GM19238 (cell line): ENCODE measurements around the gene MATN4.
A peak's percentile ranks its signal among the peaks of the same experiment; 100 is the strongest.

Experiments used
- DNase-seq: peaks from one replicate; pipeline ENCODE4 v3.0.0; 2011; ENCODE audit warnings: low spot score; ENCODE audit not compliant: insufficient read length

The MATN4 gene

GRCh38 chr20:45341939-45342854 is 34.1 kb upstream of the MATN4 start:
- DNase-seq: no peak

DNA sequence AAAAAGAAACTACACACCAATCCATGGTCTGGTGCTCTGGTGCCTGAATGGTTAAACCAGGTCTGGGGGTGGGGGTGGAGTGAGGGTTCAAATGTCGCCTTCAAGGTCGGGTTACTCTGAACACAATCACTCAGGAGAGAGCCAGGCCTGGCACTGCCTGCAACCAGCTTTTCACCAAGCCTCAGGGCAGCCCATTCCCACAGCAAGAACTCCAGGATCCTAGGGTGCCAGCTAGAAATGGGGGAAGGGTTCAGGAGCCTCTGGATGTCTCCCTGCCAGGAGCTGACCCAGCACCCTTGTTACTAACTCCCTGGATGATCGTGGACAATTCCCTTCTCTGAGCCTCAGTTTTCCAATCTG is 33.5 kb upstream of the MATN4 start:
- DNase-seq: no peak

- DNase-seq: no peak
Measured at GRCh38 chr20:45340951-45341350, 32.9 kb upstream of the MATN4 start.

DNA sequence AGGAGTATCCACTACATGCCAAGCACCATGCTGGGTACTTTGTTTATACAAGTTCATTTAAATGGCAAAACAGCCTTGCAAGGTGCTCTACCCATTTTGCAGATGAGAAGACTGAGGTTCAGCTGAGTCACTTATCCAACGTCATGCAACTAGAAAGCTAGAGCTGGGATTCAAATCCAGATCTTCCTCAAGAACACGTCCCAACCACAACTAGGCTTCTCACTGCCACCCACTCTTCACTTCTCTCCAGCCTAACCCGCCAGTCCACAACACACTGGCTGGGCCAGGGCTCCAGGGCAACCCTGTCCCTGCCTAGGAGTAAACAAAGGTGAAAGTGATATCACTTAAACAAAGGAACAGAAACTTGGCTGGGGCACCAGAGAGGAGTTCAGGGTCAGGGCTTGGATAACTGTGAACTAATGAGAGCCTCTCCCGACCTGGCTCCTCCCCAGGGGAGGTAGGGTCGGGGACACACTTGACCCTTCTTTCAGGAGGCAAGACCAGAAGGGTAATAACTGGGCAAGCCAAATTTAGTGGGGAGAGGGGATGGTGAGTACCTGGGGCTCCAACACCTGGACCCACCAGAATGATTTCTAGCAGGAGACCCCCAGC is 32.2 kb upstream of the MATN4 start:
- DNase-seq: no peak

DNA sequence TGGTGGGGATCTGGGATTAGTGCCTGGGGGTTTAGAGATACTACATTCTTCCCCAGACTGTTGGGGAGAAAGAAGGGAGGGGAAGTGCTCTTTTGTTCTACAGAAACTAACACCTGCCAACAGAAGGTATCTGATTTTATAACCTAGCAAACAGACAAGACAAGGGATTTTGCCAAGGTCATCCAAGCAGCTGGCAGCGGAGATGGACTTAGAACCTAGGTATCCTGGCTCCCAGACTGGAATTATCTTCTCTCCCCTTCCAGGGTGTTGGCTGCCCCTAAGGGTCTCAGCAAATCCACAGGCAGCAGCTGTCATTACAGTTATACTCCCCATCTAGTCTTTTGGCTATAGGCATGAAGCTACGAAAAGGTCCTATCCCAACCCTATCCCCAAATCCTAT is 31.7 kb upstream of the MATN4 start:
- DNase-seq: no peak

DNA sequence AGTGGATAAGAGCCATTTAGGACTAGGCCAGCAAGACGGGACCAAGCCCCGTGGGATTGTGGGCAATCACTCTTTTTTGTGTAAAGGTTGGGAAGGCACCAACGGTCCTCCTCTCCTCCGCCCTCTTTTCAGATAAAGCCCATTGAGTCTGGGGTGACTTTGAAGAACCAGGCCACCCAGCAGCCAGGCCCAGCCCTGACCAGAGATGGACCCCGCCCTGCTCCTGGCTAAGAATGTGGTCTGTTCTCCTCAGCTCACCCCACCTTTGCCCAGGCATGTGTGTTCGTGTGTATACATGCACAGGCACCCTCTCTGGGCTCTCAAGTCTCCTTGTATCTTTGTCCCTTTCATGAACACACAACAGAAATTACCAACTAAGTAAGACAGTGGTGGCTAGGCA is 31.0 kb upstream of the MATN4 start:
- no peak for DNase-seq

DNA sequence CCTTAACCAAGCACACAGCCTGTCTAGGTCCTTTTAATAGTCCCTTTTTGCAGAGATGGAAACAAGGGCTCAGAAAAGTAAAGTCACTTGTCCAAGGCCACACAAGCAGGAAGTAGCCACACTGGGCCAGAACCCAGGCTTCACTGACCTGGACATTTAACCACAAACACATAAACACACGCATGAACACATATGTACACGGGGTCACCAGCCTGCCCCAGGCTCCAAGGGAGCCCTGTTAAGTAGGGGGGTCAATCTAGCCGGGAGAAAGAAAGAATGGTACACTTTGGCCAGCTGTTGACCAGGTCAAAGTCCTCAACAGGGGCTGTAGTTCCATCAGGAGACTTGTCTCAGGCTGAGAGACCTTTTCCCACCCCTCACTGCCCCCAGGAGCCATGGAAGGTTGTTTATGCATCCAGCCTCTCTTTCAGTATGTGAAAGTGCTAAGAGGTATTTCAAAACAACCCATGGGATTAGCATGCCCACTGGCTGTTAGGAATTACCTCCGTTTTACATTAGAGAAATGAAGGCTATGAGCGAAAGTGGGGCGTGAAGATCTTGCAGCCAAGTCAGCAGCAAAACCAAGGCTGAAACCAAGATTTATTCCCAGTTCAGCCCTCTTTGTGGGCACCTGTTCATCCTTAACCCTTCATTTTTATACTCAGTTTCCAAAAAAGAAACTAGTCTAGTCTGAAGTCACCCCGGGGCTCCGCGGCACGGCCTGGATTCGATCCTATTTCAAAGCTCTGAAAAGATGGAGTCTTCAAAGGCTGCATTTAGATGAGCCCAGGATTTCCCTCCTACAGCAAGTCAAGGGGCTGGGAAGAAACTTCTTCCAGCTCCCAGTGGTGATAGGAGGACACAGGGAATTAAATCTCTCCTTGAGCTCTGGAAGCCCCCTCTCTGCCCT is 30.3 kb upstream of the MATN4 start:
- no peak for DNase-seq

DNA sequence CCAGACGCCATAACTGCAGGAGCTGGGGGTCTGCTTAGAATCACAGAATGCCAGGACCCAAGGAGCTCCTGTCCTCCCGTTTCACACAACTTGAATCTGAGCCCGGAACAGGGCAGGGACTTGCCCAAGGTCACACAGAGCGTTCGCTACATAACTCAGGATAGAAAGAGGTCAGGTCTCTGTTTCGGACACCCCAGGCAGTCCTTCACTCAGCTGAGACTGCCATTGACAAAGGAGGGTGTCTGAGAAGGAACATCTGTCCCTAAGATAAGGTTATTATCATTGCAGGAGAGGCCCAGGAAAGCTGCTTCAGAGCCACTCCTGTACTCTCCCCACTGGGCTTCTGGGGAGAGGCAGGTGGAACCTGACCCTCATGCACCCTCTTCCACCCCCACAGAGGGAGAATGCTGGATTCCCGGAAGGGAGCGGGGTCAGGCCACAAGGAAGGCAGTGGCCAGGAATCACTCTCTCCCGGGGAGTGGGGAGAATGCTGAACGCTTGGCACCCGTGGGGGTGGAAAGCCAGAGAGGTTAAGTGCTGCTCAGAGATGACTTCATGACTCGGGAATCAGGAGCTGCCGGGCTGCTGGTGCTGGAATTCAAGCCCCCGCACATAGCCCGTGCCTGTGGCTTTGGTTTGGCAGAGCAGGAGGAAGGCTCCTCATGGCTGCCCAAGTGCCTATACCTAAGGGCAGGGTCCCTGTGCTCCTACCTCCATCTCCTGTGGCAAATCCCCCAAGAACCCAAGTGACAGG is 29.4 kb upstream of the MATN4 start:
- DNase-seq: no peak

DNA sequence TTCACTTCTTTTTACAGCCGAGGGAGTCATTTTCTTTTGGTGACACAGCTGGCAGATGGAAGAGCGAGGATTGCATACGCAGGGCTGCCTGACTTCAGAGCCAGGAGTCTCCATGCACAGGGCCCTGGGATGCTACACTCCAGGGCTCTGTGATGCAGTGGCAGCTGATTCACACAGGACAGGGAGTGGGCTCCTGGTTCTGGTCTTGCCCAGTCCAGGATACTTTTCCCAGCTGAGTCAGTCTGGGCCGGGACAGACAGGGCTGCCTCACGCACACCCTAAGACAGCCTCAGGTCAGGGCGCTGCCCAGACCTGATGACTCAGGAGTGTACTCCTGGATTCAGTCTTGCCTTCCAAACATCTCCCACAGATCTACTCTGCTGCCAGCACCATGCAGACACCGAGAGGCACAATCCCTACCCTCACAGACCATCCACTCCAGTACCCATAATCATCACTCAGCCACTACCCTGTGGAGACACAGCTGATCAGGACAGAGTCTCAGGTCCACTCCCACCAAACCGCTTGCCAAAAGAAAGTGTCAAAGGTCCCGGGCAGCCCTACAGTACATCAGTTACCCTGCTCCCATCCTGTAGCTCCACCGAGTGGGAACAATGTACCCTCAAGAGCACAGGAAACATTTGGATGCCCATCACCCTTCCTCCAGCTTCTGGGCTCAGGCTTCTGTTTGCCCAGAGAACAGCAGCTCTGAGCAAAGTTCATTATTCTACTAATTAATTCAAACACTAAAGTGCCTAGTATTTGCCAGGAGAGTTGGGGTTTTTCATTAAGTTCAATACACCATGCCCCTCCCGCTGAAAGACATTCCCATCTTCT is 28.6 kb upstream of the MATN4 start:
- DNase-seq: no peak

DNA sequence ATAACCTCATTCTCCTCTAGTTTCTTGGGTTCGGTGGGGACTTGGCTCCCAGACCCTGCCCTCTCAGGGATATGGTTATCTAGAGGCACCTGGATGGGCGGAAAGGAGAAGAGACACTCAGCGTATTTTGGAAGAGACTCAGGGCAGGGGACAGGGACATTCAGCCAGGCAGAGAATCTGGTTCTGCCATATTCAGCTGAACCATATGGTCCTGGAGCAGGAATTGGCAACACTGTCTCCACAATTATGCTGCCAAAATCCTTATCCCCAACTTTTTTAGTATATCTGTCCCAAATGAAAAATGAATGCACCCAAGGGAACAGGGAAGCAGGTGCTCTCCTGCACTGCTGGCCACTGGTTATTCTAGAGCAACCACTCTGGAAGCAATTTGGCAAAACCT is 22.4 kb upstream of the MATN4 start:
- DNase-seq: no peak

- DNase-seq: no peak
Measured at GRCh38 chr20:45329497-45330319, 21.6 kb upstream of the MATN4 start.

- no peak for DNase-seq
Measured at GRCh38 chr20:45328451-45328850, 20.4 kb upstream of the MATN4 start.

GRCh38 chr20:45325371-45325770 is 17.3 kb upstream of the MATN4 start:
- no peak for DNase-seq

DNA sequence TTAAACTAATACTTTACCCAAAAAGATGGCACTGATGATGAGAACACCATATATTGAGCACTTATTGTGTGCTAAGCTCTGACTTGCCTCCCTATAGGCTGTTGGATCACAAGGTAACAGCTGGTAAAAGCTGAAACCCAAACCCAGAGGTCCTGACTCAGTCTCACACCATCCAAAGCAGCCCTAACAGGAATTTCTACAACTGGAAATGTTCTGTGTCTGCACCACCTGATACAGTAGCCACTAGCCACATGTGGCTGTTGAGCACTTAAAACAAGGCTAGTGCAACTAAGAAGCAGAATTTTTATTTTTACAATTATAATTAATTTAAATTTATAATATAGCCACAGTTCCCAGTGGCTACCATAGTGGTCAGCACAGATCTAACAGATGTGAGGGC is 15.6 kb upstream of the MATN4 start:
- DNase-seq: no peak

DNA sequence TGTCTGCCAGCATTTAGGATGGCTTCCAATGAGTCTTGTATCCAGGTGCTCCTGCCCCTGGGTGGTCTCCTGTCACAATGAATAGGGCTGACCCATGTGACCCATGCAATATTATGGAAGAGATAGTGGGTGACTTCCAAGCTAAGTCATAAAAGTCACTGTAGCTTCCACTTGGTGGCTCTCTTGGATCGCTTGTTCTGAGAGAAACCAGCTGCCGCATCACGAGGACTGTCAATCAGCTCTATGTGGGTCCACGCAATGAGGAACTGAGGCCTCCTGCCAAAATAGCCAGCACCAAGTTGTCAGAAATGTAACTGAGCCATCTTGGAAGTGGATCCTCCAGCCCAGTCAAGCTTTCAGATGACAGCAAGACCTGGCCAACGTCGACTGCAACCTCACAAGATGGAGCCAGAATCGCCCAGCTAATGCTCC is 14.9 kb upstream of the MATN4 start:
- no peak for DNase-seq

GRCh38 chr20:45320948-45321595 is 13.0 kb upstream of the MATN4 start:
- DNase-seq: peak; percentile 32

- DNase-seq: no peak
Measured at GRCh38 chr20:45318948-45319347, 10.8 kb upstream of the MATN4 start.

GRCh38 chr20:45318386-45318939 is 10.4 kb upstream of the MATN4 start:
- no peak for DNase-seq

GRCh38 chr20:45317826-45318225 is 9.7 kb upstream of the MATN4 start:
- DNase-seq: no peak
